A673 (cell line): Measurements from ENCODE around the gene COL19A1.

Source experiments
- EZH2 ChIP-seq: fragments of 200-600 bp; sonication (generic); IDR thresholded peaks from 2 replicates; pipeline ENCODE4 v1.6.1; 2017; ENCODE audit warnings: borderline replicate concordance, low read depth, mild to moderate bottlenecking, mixed read lengths, antibody characterized with exemption, low read length; ENCODE audit not compliant: poor library complexity, severe bottlenecking
- TF ChIP-seq, protein P1 (sequence below): fragments of 300-800, 200-600 bp; sonication (generic); conservative IDR thresholded peaks from 2 replicates; pipeline ENCODE4 v1.5.1; 2017; ENCODE audit warnings: low read depth, mild to moderate bottlenecking, antibody characterized with exemption, low read length, moderate library complexity, mixed read lengths

DNA sequence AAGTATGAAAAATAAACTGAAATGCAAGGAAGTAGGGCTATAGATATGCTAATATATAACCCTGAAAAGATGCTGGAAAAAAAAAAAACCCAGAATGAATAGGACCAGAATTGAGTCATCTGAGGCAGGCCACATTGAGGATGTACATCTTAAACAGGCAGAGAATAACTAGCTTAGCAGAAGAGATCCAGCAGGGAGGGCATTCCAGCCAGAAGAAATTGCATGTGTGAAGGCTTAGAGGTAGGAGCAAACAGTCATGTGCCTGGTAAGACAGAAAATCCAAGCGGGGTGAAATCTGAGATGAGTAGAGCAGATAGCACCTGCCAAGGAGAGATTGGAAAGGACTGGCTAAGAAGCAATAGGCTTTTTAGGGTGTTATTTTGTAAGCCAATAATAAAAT, 2.6 kb downstream of the COL19A1 start:
- TF ChIP-seq, protein P1, sequence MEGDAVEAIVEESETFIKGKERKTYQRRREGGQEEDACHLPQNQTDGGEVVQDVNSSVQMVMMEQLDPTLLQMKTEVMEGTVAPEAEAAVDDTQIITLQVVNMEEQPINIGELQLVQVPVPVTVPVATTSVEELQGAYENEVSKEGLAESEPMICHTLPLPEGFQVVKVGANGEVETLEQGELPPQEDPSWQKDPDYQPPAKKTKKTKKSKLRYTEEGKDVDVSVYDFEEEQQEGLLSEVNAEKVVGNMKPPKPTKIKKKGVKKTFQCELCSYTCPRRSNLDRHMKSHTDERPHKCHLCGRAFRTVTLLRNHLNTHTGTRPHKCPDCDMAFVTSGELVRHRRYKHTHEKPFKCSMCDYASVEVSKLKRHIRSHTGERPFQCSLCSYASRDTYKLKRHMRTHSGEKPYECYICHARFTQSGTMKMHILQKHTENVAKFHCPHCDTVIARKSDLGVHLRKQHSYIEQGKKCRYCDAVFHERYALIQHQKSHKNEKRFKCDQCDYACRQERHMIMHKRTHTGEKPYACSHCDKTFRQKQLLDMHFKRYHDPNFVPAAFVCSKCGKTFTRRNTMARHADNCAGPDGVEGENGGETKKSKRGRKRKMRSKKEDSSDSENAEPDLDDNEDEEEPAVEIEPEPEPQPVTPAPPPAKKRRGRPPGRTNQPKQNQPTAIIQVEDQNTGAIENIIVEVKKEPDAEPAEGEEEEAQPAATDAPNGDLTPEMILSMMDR: no peak
- no peak for TF ChIP-seq EZH2
